Calu3 (cell line): Measurements from ENCODE around the gene LMF1. TPM values are rescaled to one million over a fixed set of nuclear protein-coding genes. Genes with fewer than 3 reads are reported as not detected.

ENCODE experiments used
- BruUV-seq: library from RNA; stranded (reverse); fragments of 400-500 nt; replicated peaks from 2 replicates; lab custom pipeline; 2021; lab: Mats Ljungman, UMichigan
- CTCF ChIA-PET: fragments of 300-600 bp; sonication (Branson Sonifier 250); formaldehyde crosslinking; loops from one replicate; lab custom pipeline; 2022; ENCODE audit warnings: antibody characterized with exemption; lab: Charles Lee
- DNase-seq: peaks from one replicate; pipeline ENCODE4 v3.0.0; 2022
- H3K27ac Mint-ChIP-seq: one replicate; pipeline ENCODE4 v1.8.0; 2022; ENCODE audit warnings: mixed read lengths; ENCODE audit not compliant: unreplicated experiment
- H3K27me3 Mint-ChIP-seq: one replicate; pipeline ENCODE4 v1.8.0; 2022; ENCODE audit warnings: mixed read lengths; ENCODE audit not compliant: unreplicated experiment
- H3K36me3 Mint-ChIP-seq: one replicate; pipeline ENCODE4 v1.8.0; 2022; ENCODE audit warnings: mild to moderate bottlenecking, moderate library complexity, mixed read lengths; ENCODE audit not compliant: insufficient read depth, unreplicated experiment
- H3K4me1 Mint-ChIP-seq: one replicate; pipeline ENCODE4 v1.8.0; 2022; ENCODE audit warnings: mild to moderate bottlenecking, low read depth, mixed read lengths; ENCODE audit not compliant: unreplicated experiment
- H3K4me3 Mint-ChIP-seq: one replicate; pipeline ENCODE4 v1.8.0; 2022; ENCODE audit warnings: mild to moderate bottlenecking, low read depth, moderate library complexity, mixed read lengths; ENCODE audit not compliant: unreplicated experiment
- H3K9me3 Mint-ChIP-seq: one replicate; pipeline ENCODE4 v1.8.0; 2022; ENCODE audit warnings: low read depth, mixed read lengths; ENCODE audit not compliant: unreplicated experiment
- CTCF ChIP-seq: fragments of 200-600 bp; IDR thresholded peaks from one replicate; pipeline ENCODE4 v1.8.0; 2022; ENCODE audit warnings: antibody characterized with exemption; ENCODE audit not compliant: unreplicated experiment
- intact Hi-C: fragments of 100-400 bp; cut with micrococcal nuclease; formaldehyde crosslinking; loops from one replicate; pipeline ENCODE4 v1.10.0; 2022; ENCODE audit not compliant: unreplicated experiment
- total RNA-seq: library from RNA; stranded (reverse); gene quantifications from 2 replicates; pipeline ENCODE4 v1.2.3, GENCODE V29; 2022

The LMF1 gene
- total RNA-seq, 1 experiment from 2014 or later, result 31.9 TPM

- H3K36me3 Mint-ChIP-seq, result no peaks in the 10 kb centered on the region
- no peak overlapping the region for H3K27ac Mint-ChIP-seq
- no peak for TF ChIP-seq CTCF
- intact Hi-C loops, result no loop called here
- no TSS peak for BruUV-seq
- DNase-seq, result no peak
- H3K4me3 Mint-ChIP-seq, result no peak overlapping the region
- H3K4me1 Mint-ChIP-seq, result no peaks in the 10 kb centered on the region
- CTCF ChIA-PET, result no interaction called here
- no peaks in the 10 kb centered on the region for H3K27me3 Mint-ChIP-seq
- H3K9me3 Mint-ChIP-seq, result no peaks in the 10 kb centered on the region
Measured at GRCh38 chr16:912322-912683, 58.5 kb downstream of the LMF1 start.

GRCh38 chr16:911604-912321 lies 59.0 kb downstream of the LMF1 start:
- H3K27ac Mint-ChIP-seq, result no peak overlapping the region
- TF ChIP-seq CTCF, result no peak
- no TSS peak for BruUV-seq
- H3K27me3 Mint-ChIP-seq, result no peaks in the 10 kb centered on the region
- no peak overlapping the region for H3K4me3 Mint-ChIP-seq
- CTCF ChIA-PET, result no interaction called here
- intact Hi-C loops, result no loop called here
- no peaks in the 10 kb centered on the region for H3K9me3 Mint-ChIP-seq
- no peak for DNase-seq
- H3K4me1 Mint-ChIP-seq, result no peaks in the 10 kb centered on the region
- H3K36me3 Mint-ChIP-seq, result no peaks in the 10 kb centered on the region

GRCh38 chr16:911101-911500 lies 59.7 kb downstream of the LMF1 start:
- BruUV-seq, result no TSS peak
- no peaks in the 10 kb centered on the region for H3K27me3 Mint-ChIP-seq
- no peak for DNase-seq
- no peak overlapping the region for H3K4me3 Mint-ChIP-seq
- no peaks in the 10 kb centered on the region for H3K36me3 Mint-ChIP-seq
- TF ChIP-seq CTCF, result no peak
- no peaks in the 10 kb centered on the region for H3K4me1 Mint-ChIP-seq
- CTCF ChIA-PET, result no interaction called here
- peaks cover 3% of the 10 kb centered on the region for H3K9me3 Mint-ChIP-seq
- H3K27ac Mint-ChIP-seq, result no peak overlapping the region
- intact Hi-C loops, result no loop called here

GRCh38 chr16:910181-910580 lies 60.6 kb downstream of the LMF1 start:
- Mint-ChIP-seq H3K9me3 (peaks cover 5% of the 10 kb centered on the region), H3K4me1 (no peaks in the 10 kb centered on the region), H3K27ac (no peak overlapping the region), H3K36me3 (no peaks in the 10 kb centered on the region), H3K27me3 (no peaks in the 10 kb centered on the region), H3K4me3 (no peak overlapping the region)
- CTCF ChIA-PET, result no interaction called here
- BruUV-seq, result no TSS peak
- TF ChIP-seq CTCF, result no peak
- intact Hi-C loops, result no loop called here
- DNase-seq, result no peak
